Liver (tissue), 3 donors: Measurements from ENCODE around the gene RNF220.

ENCODE experiments used
- EGR1 ChIP-seq, 2 donors: IDR thresholded peaks; 2 replicates each; pipeline ENCODE4 v1.6.1; 2016 to 2018; ENCODE audit warnings: antibody characterized with exemption in 2 of 2, low read depth in 2 of 2
- FOXA1 ChIP-seq: IDR thresholded peaks from 2 replicates; pipeline ENCODE4 v1.6.1; 2016; ENCODE audit warnings: antibody characterized with exemption
- JUND ChIP-seq, 2 donors: IDR thresholded peaks; 2 replicates each; pipeline ENCODE4 v1.6.1; 2016; ENCODE audit warnings: antibody characterized with exemption in 2 of 2
- MAX ChIP-seq: IDR thresholded peaks from 2 replicates; pipeline ENCODE4 v1.6.1; 2016; ENCODE audit warnings: antibody characterized with exemption
- RAD21 ChIP-seq, 2 donors: IDR thresholded peaks; 2 replicates each; pipeline ENCODE4 v1.6.1; 2016; ENCODE audit warnings: antibody characterized with exemption in 2 of 2, mild to moderate bottlenecking in 2 of 2
- REST ChIP-seq: IDR thresholded peaks from 2 replicates; pipeline ENCODE4 v1.6.1; 2016; ENCODE audit warnings: antibody characterized with exemption, mild to moderate bottlenecking
- RXRA ChIP-seq, 2 donors: IDR thresholded peaks; 2 replicates each; pipeline ENCODE4 v1.6.1; 2017 to 2018; ENCODE audit warnings: antibody characterized with exemption in 2 of 2, mild to moderate bottlenecking in 1 of 2
- SP1 ChIP-seq: IDR thresholded peaks from 2 replicates; pipeline ENCODE4 v1.6.1; 2018; ENCODE audit warnings: antibody characterized with exemption, mild to moderate bottlenecking
- TF ChIP-seq, protein P1 (sequence below): fragments of 150-350 bp; IDR thresholded peaks from 2 replicates; pipeline ENCODE4 v1.5.1; 2017; ENCODE audit warnings: improper control_type of control experiment, low read depth, low read length; ENCODE audit not compliant: missing input control
- donor health status: healthy.
- donor health status: healthy.

DNA sequence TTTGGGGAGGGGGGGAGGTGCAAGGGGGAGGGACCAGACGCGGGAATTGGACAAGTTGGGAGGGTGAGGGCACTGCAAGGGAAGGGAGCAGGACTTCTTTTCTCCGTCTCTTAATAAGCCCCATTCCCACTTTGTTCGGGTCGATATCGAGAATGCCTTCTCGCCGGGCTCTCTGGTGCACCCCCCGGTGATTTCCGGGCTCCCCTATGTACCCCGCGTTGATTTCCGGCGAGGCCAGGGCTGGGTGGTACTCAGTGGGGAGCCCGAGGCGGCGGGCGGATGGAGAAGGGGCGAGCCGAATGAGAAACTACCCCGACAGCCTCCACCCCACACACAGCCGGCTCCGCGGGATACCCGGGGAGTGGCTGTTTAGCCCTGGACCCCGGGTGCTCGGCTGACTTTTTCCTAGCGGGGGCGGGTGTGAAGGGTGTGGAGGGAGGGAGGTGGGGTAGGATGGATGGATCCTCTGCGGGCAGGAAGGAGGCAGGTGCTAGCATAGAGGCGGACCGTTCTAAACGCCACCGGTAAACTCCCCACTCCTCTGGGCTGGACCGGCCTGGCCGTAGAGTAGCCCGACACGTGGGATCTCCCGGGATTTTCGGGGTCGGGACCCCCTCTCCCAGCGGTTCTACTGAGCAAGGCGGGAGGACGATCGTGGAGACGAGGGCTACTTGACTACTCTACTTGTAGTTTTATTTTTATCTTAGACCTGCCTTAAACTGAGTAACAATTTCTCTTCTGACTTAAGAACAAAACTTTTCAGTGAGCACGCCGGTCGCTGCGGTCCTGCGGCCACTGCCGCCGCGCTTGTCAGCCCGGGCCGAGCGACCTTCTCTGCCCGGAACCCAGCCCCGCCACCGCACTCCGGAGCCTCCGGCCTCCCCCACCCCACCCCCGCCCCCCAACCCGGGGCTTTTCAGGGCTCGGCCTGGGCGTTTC, 1.0 kb downstream of the RNF220 start:
- TF ChIP-seq, protein P1, sequence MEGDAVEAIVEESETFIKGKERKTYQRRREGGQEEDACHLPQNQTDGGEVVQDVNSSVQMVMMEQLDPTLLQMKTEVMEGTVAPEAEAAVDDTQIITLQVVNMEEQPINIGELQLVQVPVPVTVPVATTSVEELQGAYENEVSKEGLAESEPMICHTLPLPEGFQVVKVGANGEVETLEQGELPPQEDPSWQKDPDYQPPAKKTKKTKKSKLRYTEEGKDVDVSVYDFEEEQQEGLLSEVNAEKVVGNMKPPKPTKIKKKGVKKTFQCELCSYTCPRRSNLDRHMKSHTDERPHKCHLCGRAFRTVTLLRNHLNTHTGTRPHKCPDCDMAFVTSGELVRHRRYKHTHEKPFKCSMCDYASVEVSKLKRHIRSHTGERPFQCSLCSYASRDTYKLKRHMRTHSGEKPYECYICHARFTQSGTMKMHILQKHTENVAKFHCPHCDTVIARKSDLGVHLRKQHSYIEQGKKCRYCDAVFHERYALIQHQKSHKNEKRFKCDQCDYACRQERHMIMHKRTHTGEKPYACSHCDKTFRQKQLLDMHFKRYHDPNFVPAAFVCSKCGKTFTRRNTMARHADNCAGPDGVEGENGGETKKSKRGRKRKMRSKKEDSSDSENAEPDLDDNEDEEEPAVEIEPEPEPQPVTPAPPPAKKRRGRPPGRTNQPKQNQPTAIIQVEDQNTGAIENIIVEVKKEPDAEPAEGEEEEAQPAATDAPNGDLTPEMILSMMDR = no peak
- no peak for TF ChIP-seq SP1
- TF ChIP-seq RAD21 (IDR thresholded peaks at IDR 0.05) = no peak
- no peak for TF ChIP-seq EGR1 (IDR thresholded peaks at IDR 0.05; ENCODE audit: low read depth in 2 of 2)
- no peak for TF ChIP-seq JUND (IDR thresholded peaks at IDR 0.05)
- TF ChIP-seq RXRA (IDR thresholded peaks at IDR 0.05) = no peak
- TF ChIP-seq REST = no peak
- no peak for TF ChIP-seq MAX
- no peak for TF ChIP-seq FOXA1
